ENCODE results near the gene SHLD3. TPM values are rescaled to one million over a fixed set of nuclear protein-coding genes. Genes with fewer than 3 reads are reported as not detected.

SHLD3 gene
- total and polyA plus RNA-seq, 9 of the 15 experiments (the other 6 are each of a cell fraction or from before 2014, with no cell fraction given), result 3.0 to 14.5 (median 8.6) TPM

DNA sequence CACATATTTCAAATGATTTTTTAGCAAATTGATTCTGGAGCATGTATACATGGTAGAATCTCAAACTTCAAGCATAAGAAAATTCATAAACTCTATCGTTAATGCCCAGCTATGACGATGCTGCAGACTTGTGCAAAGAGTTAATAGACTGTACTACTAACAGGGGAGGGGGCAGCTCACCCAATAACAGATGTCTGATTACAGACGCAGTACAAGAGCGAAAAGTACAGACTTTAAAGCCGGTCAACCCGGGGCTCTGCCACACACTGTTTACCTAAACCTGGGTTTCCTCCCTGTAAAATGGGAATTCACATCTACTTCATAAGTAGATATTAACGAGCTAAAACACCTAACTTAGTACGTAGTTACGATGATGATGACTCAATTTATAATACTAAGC is 1.3 kb upstream of the SHLD3 start:
- intact Hi-C loops (cut with micrococcal nuclease), result loop anchor here (10.0 kb wide), 1 partner anchor 301 kb away; the partner anchor contains the start of gene ERBIN
- WGBS (ENCODE audit: insufficient coverage, low coverage, missing lambda C conversion rate), result under 1% methylated on average over 9 of the region's 9 CpGs
- DNase-seq (ENCODE audit: extremely low read depth in 1 of 4, low spot score in 3 of 4) (peak; percentile 13 to 23 (median 16)), FAIRE-seq (no peak), ATAC-seq (peak; percentile 13; the same call in 2 of the 3 replicates)
- POLR2A ChIA-PET, result interaction anchor here (0.6 to 1.4 kb wide), 3 partner anchors 10 to 60 kb away, joined by 3 to 5 read pairs (median 4); partner anchors contain the start of genes CENPK and PPWD1
- Histone ChIP-seq H3K4me1 (replicated peaks in 1 of 2; ENCODE audit: control insufficient read depth in 2 of 2, insufficient read depth in 2 of 2, low read length in 2 of 2) (peaks cover 6 to 14% of the 10 kb centered on the region in 2 experiments), H3K27ac (ENCODE audit: extremely low read depth, low read depth, low read length) (peak overlapping the region; percentile 84), H3K4me2 (ENCODE audit: insufficient read depth, low read length) (peak overlapping the region; percentile 95), H3K79me2 (ENCODE audit: control insufficient read depth, insufficient read depth, low read length) (peaks cover 75% of the 10 kb centered on the region), H3K9me1 (ENCODE audit: control insufficient read depth, insufficient read depth, low read length) (no peaks in the 10 kb centered on the region), H3K4me3 (peak overlapping the region; percentile 59), H3K27me3 (ENCODE audit: control insufficient read depth in 2 of 2, insufficient read depth in 2 of 2, low read length in 2 of 2) (no peaks in the 10 kb centered on the region), H3K9ac (ENCODE audit: insufficient read depth in 1 of 2, low read depth in 2 of 2, low read length in 2 of 2) (peak overlapping the region; percentile 8 to 91; a peak in 2 of 4 replicates), H2AFZ (ENCODE audit: low read depth, low read length) (peak overlapping the region; percentile 100), H4K20me1 (replicated peaks; ENCODE audit: control insufficient read depth, insufficient read depth, low read length) (no peaks in the 10 kb centered on the region; the same call in 1 of the 2 replicates), H3K9me3 (replicated peaks; ENCODE audit: control insufficient read depth, insufficient read depth, low read depth, low read length) (no peaks in the 10 kb centered on the region), H3K36me3 (ENCODE audit: control insufficient read depth, insufficient read depth, low read length) (peaks cover 8% of the 10 kb centered on the region; the same call in 2 of the 3 replicates)
- TF ChIP-seq JUNB (CRISPR knock-in tag; conservative IDR thresholded peaks at IDR 0.05) (no peak), ZNF707 (CRISPR knock-in tag; conservative IDR thresholded peaks at IDR 0.05) (no peak), NFRKB (IDR thresholded peaks at IDR 0.05; ENCODE audit: low read depth) (no peak), NCOR1 (IDR thresholded peaks at IDR 0.05) (no peak), HDGF (IDR thresholded peaks at IDR 0.05) (no peak), PHF8 (IDR thresholded peaks at IDR 0.05; ENCODE audit: borderline replicate concordance, low read length) (no peak), MEIS2 (IDR thresholded peaks at IDR 0.05; ENCODE audit: partially characterized antibody) (no peak)
- TF ChIP-seq, protein P1, sequence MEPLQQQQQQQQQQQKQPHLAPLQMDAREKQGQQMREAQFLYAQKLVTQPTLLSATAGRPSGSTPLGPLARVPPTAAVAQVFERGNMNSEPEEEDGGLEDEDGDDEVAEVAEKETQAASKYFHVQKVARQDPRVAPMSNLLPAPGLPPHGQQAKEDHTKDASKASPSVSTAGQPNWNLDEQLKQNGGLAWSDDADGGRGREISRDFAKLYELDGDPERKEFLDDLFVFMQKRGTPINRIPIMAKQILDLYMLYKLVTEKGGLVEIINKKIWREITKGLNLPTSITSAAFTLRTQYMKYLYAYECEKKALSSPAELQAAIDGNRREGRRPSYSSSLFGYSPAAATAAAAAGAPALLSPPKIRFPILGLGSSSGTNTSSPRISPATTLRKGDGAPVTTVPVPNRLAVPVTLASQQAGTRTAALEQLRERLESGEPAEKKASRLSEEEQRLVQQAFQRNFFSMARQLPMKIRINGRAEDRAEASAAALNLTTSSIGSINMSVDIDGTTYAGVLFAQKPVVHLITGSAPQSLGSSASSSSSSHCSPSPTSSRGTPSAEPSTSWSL (CRISPR knock-in tag; IDR thresholded peaks at IDR 0.05; ENCODE audit: borderline replicate concordance), result no peak
- TF ChIP-seq, protein P2, sequence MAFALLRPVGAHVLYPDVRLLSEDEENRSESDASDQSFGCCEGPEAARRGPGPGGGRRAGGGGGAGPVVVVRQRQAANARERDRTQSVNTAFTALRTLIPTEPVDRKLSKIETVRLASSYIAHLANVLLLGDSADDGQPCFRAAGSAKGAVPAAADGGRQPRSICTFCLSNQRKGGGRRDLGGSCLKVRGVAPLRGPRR (CRISPR knock-in tag; IDR thresholded peaks at IDR 0.05), result no peak
- TF ChIP-seq, protein P3, sequence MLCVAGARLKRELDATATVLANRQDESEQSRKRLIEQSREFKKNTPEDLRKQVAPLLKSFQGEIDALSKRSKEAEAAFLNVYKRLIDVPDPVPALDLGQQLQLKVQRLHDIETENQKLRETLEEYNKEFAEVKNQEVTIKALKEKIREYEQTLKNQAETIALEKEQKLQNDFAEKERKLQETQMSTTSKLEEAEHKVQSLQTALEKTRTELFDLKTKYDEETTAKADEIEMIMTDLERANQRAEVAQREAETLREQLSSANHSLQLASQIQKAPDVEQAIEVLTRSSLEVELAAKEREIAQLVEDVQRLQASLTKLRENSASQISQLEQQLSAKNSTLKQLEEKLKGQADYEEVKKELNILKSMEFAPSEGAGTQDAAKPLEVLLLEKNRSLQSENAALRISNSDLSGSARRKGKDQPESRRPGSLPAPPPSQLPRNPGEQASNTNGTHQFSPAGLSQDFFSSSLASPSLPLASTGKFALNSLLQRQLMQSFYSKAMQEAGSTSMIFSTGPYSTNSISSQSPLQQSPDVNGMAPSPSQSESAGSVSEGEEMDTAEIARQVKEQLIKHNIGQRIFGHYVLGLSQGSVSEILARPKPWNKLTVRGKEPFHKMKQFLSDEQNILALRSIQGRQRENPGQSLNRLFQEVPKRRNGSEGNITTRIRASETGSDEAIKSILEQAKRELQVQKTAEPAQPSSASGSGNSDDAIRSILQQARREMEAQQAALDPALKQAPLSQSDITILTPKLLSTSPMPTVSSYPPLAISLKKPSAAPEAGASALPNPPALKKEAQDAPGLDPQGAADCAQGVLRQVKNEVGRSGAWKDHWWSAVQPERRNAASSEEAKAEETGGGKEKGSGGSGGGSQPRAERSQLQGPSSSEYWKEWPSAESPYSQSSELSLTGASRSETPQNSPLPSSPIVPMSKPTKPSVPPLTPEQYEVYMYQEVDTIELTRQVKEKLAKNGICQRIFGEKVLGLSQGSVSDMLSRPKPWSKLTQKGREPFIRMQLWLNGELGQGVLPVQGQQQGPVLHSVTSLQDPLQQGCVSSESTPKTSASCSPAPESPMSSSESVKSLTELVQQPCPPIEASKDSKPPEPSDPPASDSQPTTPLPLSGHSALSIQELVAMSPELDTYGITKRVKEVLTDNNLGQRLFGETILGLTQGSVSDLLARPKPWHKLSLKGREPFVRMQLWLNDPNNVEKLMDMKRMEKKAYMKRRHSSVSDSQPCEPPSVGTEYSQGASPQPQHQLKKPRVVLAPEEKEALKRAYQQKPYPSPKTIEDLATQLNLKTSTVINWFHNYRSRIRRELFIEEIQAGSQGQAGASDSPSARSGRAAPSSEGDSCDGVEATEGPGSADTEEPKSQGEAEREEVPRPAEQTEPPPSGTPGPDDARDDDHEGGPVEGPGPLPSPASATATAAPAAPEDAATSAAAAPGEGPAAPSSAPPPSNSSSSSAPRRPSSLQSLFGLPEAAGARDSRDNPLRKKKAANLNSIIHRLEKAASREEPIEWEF (CRISPR knock-in tag; IDR thresholded peaks at IDR 0.05), result no peak
- TF ChIP-seq, protein P4, sequence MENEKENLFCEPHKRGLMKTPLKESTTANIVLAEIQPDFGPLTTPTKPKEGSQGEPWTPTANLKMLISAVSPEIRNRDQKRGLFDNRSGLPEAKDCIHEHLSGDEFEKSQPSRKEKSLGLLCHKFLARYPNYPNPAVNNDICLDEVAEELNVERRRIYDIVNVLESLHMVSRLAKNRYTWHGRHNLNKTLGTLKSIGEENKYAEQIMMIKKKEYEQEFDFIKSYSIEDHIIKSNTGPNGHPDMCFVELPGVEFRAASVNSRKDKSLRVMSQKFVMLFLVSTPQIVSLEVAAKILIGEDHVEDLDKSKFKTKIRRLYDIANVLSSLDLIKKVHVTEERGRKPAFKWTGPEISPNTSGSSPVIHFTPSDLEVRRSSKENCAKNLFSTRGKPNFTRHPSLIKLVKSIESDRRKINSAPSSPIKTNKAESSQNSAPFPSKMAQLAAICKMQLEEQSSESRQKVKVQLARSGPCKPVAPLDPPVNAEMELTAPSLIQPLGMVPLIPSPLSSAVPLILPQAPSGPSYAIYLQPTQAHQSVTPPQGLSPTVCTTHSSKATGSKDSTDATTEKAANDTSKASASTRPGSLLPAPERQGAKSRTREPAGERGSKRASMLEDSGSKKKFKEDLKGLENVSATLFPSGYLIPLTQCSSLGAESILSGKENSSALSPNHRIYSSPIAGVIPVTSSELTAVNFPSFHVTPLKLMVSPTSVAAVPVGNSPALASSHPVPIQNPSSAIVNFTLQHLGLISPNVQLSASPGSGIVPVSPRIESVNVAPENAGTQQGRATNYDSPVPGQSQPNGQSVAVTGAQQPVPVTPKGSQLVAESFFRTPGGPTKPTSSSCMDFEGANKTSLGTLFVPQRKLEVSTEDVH (IDR thresholded peaks at IDR 0.05; ENCODE audit: low read depth, partially characterized antibody), result no peak
- in situ Hi-C loops (cut with MboI), result no loop called here
- no TSS peak for BruUV-seq (replicated peaks)
- CTCF ChIA-PET (ENCODE audit: low intra/inter-chr PET ratio), result no interaction called here

Measured in K562 (cell line).